ENCODE data around the gene MTERF2. TPM values are rescaled to one million over a fixed set of nuclear protein-coding genes. Genes with fewer than 3 reads are reported as not detected.
"Not testable (repeated sequence)": the region's sequence is repeated elsewhere in the genome, so short reads cannot be mapped to it uniquely, and the experiment has no call there.

The MTERF2 gene
- total and polyA plus RNA-seq, 2 donors (not counting 3 experiments of a cell fraction or from before 2014, with no cell fraction given): 3.4 to 9.6 TPM

GRCh38 chr12:107007411-107007810, 20.5 kb upstream of the MTERF2 start:
- Histone ChIP-seq H3K9me3 (replicated peaks; ENCODE audit: control insufficient read depth, insufficient read depth, low read length) (no peaks in the 10 kb centered on the region), H3K27ac (ENCODE audit: insufficient read depth, low read depth, low read length) (no peak overlapping the region), H3K9ac (replicated peaks; ENCODE audit: extremely low read depth, insufficient read depth, low read length) (no peak overlapping the region), H3K9me1 (replicated peaks; ENCODE audit: control insufficient read depth, extremely low read depth, insufficient read depth, low read length) (no peaks in the 10 kb centered on the region), H3K36me3 (ENCODE audit: control insufficient read depth in 2 of 2, extremely low read depth in 1 of 2, insufficient read depth in 2 of 2, low read length in 2 of 2) (no peaks in the 10 kb centered on the region), H3K79me2 (ENCODE audit: control insufficient read depth, insufficient read depth, low read length) (no peaks in the 10 kb centered on the region), H3K27me3 (ENCODE audit: control insufficient read depth in 2 of 2, insufficient read depth in 2 of 2, low read length in 2 of 2) (no peaks in the 10 kb centered on the region), H3K4me2 (ENCODE audit: insufficient read depth, low read length) (no peak overlapping the region), H4K20me1 (replicated peaks; ENCODE audit: control insufficient read depth, extremely low read depth, insufficient read depth, low read length) (no peaks in the 10 kb centered on the region), H3K4me3 (replicated peaks in 1 of 3; ENCODE audit: insufficient read depth in 1 of 3, low read depth in 1 of 3, low read length in 3 of 3) (no peak overlapping the region), H2AFZ (ENCODE audit: low read depth, low read length) (no peak overlapping the region), H3K4me1 (ENCODE audit: control insufficient read depth, extremely low read depth, insufficient read depth, low read length) (no peaks in the 10 kb centered on the region)
- DNase-seq (ENCODE audit: low read depth, low spot score) (no peak), FAIRE-seq (no peak)
- no peak for TF ChIP-seq FOS (IDR thresholded peaks at IDR 0.05; ENCODE audit: borderline replicate concordance, insufficient read depth, low read length)
- no peak for TF ChIP-seq JUN (IDR thresholded peaks at IDR 0.05; ENCODE audit: borderline replicate concordance, insufficient read depth, insufficient read length, low read depth)
- no peak for TF ChIP-seq POLR2A (IDR thresholded peaks at IDR 0.05; ENCODE audit: low read depth, low read length)
- no peak for TF ChIP-seq POLR2AphosphoS5 (IDR thresholded peaks at IDR 0.05; ENCODE audit: insufficient read depth, low read depth, low read length)
- TF ChIP-seq CTCF (IDR thresholded peaks at IDR 0.05; ENCODE audit: extremely low read depth in 1 of 2, insufficient read depth in 1 of 2, low read depth in 1 of 2, low read length in 2 of 2): no peak
- no peak for TF ChIP-seq MAX (IDR thresholded peaks at IDR 0.05; ENCODE audit: insufficient read depth, insufficient read length)
- TF ChIP-seq EZH2 (IDR thresholded peaks at IDR 0.05; ENCODE audit: borderline replicate concordance, low read depth, low read length, severe bottlenecking): no peak
- dilution Hi-C loops (cut with MboI; ENCODE audit: extremely low pct_ligation_motif_present, low sequenced_read_pairs): no loop called here
- intact Hi-C loops (cut with micrococcal nuclease): no loop called here
- BruUV-seq (replicated peaks): no TSS peak
- CTCF ChIA-PET: interaction anchor here (0.8 kb wide), 1 partner anchor 14 kb away, joined by 3 read pairs; no protein-coding TSS in a partner anchor
- POLR2A ChIA-PET: interaction anchor here (0.6 kb wide), 1 partner anchor 51 kb away, joined by 3 read pairs; no protein-coding TSS in a partner anchor

- CTCF ChIA-PET; H4K20me1 ChIP-seq (replicated peaks; ENCODE audit: control insufficient read depth, extremely low read depth, insufficient read depth, low read length); POLR2A ChIA-PET; H3K9me1 ChIP-seq (replicated peaks; ENCODE audit: control insufficient read depth, extremely low read depth, insufficient read depth, low read length); H3K79me2 ChIP-seq (ENCODE audit: control insufficient read depth, insufficient read depth, low read length); H3K4me3 ChIP-seq (replicated peaks in 1 of 3; ENCODE audit: insufficient read depth in 1 of 3, low read depth in 1 of 3, low read length in 3 of 3); H3K36me3 ChIP-seq (ENCODE audit: control insufficient read depth in 2 of 2, extremely low read depth in 1 of 2, insufficient read depth in 2 of 2, low read length in 2 of 2); H3K27ac ChIP-seq (ENCODE audit: insufficient read depth, low read depth, low read length); H3K4me2 ChIP-seq (ENCODE audit: insufficient read depth, low read length); H3K9me3 ChIP-seq (replicated peaks; ENCODE audit: control insufficient read depth, insufficient read depth, low read length); H2AFZ ChIP-seq (ENCODE audit: low read depth, low read length); intact Hi-C loops (cut with micrococcal nuclease); BruUV-seq (replicated peaks); FAIRE-seq; DNase-seq (ENCODE audit: low read depth, low spot score); dilution Hi-C loops (cut with MboI; ENCODE audit: extremely low pct_ligation_motif_present, low sequenced_read_pairs); H3K4me1 ChIP-seq (ENCODE audit: control insufficient read depth, extremely low read depth, insufficient read depth, low read length); H3K27me3 ChIP-seq (ENCODE audit: control insufficient read depth in 2 of 2, insufficient read depth in 2 of 2, low read length in 2 of 2); H3K9ac ChIP-seq (replicated peaks; ENCODE audit: extremely low read depth, insufficient read depth, low read length): not testable (repeated sequence)
Observed at GRCh38 chr12:107002665-107003064, 15.7 kb upstream of the MTERF2 start.
